ENCODE results near the gene HHAT. TPM values are rescaled to one million over a fixed set of nuclear protein-coding genes. Genes with fewer than 3 reads are reported as not detected.

HHAT gene
- total RNA-seq, 4 donors from 2014 or later: 4.6 to 8.8 (median 6.7) TPM

GRCh38 chr1:210685295-210685650 lies 356.6 kb downstream of the HHAT start:
- no peak for TF ChIP-seq CTCF (IDR thresholded peaks at IDR 0.05)
- no peak for TF ChIP-seq POLR2A (IDR thresholded peaks at IDR 0.05)
- DNase-seq (ENCODE audit: low spot score in 2 of 2): no peak
- WGBS, 2 donors: 87 to 92% methylated on average over 3 of the region's 3 CpGs
- no peak overlapping the region for H3K4me3 ChIP-seq (ENCODE audit: low read depth, poor library complexity, severe bottlenecking)
- intact Hi-C loops (cut with DNase I; ENCODE audit: low total_unique reads): no loop called here

GRCh38 chr1:210686841-210687240 lies 358.1 kb downstream of the HHAT start:
- 50 to 59% methylated on average over 3 of the region's 3 CpGs for WGBS, 2 donors
- TF ChIP-seq CTCF (IDR thresholded peaks at IDR 0.05) (no peak), POLR2A (IDR thresholded peaks at IDR 0.05) (no peak)
- intact Hi-C loops (cut with DNase I; ENCODE audit: low total_unique reads): no loop called here
- no peak overlapping the region for H3K4me3 ChIP-seq (ENCODE audit: low read depth, poor library complexity, severe bottlenecking)
- no peak for DNase-seq (ENCODE audit: low spot score in 2 of 2)

GRCh38 chr1:210687582-210688279 lies 359.0 kb downstream of the HHAT start:
- TF ChIP-seq POLR2A (IDR thresholded peaks at IDR 0.05): no peak
- no peak for TF ChIP-seq CTCF (IDR thresholded peaks at IDR 0.05)
- intact Hi-C loops (cut with DNase I; ENCODE audit: low total_unique reads): no loop called here
- H3K4me3 ChIP-seq (ENCODE audit: low read depth, poor library complexity, severe bottlenecking): no peak overlapping the region
- WGBS, 2 donors: 77 to 80% methylated on average over 7 of the region's 7 CpGs
- DNase-seq (ENCODE audit: low spot score in 2 of 2): no peak

- DNase-seq (ENCODE audit: low spot score in 2 of 2): no peak
- H3K4me3 ChIP-seq (ENCODE audit: low read depth, poor library complexity, severe bottlenecking): no peak overlapping the region
- intact Hi-C loops (cut with DNase I; ENCODE audit: low total_unique reads): no loop called here
- 67 to 92% methylated on average over 1 of the region's 1 CpG for WGBS, 2 donors
- TF ChIP-seq POLR2A (IDR thresholded peaks at IDR 0.05): no peak
- no peak for TF ChIP-seq CTCF (IDR thresholded peaks at IDR 0.05)
Measured at GRCh38 chr1:210688512-210689234, 360.0 kb downstream of the HHAT start.

GRCh38 chr1:210689826-210690225 lies 361.1 kb downstream of the HHAT start:
- TF ChIP-seq POLR2A (IDR thresholded peaks at IDR 0.05) (no peak), CTCF (IDR thresholded peaks at IDR 0.05) (no peak)
- DNase-seq (ENCODE audit: low spot score in 2 of 2): no peak
- WGBS, 2 donors: 79 to 92% methylated on average over 3 of the region's 3 CpGs
- H3K4me3 ChIP-seq (ENCODE audit: low read depth, poor library complexity, severe bottlenecking): no peak overlapping the region
- intact Hi-C loops (cut with DNase I; ENCODE audit: low total_unique reads): no loop called here

All from lower leg skin (tissue), 4 donors.